ENCODE measurements around the gene SLC25A15.
"Not testable (repeated sequence)": the region's sequence is repeated elsewhere in the genome, so short reads cannot be mapped to it uniquely, and the experiment has no call there.

Gene SLC25A15

DNA sequence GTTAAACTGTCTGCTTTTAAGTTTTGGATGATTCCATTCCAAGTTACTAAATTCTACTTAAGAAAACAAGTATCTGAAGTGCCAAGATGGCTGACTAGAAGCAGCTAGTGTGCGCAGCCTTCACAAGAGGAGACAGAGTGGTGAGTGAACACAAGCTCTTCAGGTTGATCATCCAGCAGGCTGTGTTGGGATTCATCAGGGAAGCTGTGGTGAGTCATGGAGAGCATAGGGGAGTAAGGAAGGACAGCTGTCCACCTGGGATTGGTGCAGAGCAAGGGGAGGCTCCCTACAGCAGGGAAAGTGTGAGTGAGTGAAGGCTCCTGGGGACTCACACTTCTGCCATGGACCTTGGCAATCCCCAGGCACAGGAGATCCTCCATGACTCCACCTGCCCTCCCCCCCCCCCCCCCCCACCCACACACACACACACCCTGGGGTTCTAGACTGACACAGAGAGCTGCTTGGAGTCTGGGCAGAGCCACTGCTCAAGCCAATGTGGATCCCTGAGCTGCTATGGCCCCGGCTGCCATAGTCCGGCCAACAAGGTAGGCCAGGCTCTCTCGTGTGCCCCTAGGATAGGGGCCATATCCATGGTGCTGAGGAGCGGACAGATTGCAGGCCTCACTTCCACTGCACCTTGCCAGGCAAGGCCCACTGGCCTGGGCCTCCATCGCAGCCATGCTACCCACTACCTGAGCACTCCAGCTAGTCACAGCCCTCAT lies 23.5 kb downstream of the SLC25A15 start:
- DNase-seq (ENCODE audit: low read depth in 4 of 4, low spot score in 1 of 4), result no peak

DNA sequence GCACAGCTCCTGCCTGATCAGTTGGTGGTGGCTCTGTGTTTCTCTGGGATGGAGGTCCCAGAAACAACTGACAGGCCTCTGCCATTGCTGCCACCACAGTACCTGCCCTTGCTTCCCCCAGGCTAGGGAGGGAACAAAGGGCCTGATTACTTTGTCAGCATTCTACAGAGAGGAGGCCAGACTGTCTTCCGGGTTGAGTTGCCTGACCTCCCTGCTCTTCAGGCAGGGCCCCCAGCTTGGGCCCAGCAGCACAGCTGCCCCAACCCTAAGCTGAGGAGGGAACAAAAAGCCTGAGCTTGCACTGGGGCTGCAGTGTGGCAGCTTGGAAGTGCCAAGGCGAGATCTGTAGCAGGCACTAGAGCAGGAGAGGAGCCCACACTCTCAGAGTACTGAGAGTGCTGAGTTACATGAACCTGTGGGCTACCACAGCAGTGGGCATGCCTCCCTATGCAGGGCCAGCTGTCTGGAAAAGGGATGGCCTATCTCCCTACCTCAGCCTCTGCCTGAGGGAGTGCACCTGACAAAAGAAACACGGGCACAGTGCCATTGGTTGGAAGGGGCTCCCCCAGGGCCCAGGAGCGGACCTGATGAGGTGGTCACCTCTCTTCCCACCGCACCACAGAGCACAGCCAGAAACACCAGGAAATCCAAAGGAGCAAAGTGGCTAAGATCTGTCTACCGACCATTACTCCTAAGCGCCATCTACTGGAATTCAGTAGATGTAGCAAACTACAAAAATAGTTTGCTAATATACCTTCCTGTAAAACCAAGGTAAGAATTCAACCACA lies 24.4 kb downstream of the SLC25A15 start:
- DNase-seq (ENCODE audit: low read depth in 4 of 4, low spot score in 1 of 4), result no peak

DNA sequence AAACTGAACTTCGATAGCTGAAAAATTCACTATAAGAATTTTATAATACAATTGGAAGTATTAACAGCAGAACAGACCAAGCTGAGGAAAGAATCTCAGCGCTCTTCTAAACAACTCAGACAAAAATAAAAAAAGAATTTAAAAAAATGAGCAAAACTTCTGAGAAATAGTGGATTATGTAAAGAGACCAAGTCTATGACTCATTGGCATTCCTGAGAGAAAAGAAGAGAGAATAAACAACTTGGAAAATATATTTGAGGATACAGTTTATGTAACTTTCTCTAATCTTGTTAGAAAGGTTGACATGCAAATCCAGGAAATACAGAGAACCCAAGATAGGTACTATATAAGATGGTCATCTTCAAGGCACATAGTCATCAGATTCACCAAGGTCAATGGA lies 25.4 kb downstream of the SLC25A15 start:
- no peak for DNase-seq (ENCODE audit: low read depth in 4 of 4, low spot score in 1 of 4)

DNA sequence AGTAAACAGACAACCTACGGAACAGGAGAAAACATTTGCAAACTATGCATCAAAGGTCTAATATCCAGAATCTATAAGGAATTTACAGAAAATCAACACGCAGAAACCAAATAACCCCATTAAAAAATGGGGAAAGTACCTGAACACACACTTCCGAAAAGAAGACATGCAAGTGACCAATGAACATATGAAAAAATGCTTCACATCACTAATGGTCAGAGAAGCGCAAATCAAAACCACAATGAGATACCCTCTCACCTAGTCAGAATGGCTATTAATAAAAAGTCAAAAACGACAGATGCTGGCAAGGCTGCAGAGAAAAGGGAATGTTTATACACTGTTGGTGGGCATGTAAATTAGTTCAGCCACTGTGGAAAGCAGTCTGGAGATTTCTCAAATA lies 29.5 kb downstream of the SLC25A15 start:
- DNase-seq (ENCODE audit: low read depth in 4 of 4, low spot score in 1 of 4), result no peak

DNA sequence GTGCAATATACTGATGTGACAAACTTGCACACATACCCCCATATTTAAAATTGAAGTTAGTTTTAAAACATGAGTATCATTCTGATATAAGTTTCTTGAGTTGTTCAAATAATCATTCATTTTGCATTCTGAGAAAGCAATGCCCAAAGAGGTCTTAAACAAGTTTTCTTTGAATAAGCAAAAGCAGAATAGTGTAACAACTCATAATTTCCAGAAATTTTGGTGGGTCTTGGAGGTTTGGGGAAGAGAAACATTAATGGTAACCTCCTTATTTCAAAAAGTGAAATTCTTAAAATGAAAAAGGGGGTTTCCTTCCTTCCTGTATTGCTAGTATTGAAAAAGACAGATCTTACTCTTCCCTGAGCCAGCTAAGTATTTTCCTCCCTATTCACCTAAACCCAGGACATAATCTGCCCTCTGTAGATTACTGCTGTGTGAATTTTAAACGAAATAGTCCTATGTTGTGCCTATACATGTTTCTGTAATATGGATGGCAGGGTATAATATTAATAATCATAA lies 30.4 kb downstream of the SLC25A15 start:
- DNase-seq (ENCODE audit: low read depth in 4 of 4, low spot score in 1 of 4), result no peak

DNA sequence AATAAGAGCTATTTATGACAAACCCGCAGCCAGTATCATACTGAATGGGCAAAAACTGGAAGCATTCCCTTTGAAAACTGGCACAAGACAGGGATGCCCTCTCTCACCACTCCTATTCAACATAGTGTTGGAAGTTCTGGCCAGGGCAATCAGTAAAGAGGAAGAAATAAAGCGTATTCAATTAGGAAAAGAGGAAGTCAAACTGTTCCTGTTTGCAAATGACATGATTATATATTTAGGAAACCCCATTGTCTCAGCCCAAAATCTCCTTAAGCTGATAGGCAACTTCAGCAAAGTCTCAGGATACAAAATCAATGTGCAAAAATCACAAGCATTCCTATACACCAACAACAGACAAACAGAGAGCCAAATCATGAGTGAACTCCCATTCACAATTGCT lies 50.3 kb downstream of the SLC25A15 start:
- not testable (repeated sequence) for DNase-seq (ENCODE audit: low read depth in 4 of 4, low spot score in 1 of 4)

DNA sequence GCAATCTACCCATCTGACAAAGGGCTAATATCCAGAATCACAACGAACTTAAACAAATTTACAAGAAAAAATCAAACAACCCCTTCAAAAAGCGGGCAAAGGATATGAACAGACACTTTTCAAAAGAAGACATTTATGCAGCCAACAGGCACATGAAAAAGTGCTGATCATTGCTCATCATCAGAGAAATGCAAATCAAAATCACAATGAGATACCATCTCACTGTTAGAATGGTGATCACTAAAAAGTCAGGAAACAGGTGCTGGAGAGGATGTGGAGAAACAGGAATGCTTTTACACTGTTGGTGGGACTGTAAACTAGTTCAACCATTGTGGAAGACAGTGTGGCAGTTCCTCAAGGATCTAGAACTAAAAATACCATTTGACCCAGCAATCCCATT lies 51.5 kb downstream of the SLC25A15 start:
- not testable (repeated sequence) for DNase-seq (ENCODE audit: low read depth in 4 of 4, low spot score in 1 of 4)

Data from stimulated activated CD4-positive, alpha-beta T cell treated with anti-CD3 and anti-CD28 coated beads, Interleukin-1b, Interleukin-23, amount 100 ng/mL, for 24 hours (primary cell).